Psoas muscle (tissue), 8 donors: ENCODE measurements around the gene ACOT13. TPM values are rescaled to one million over a fixed set of nuclear protein-coding genes. Genes with fewer than 3 reads are reported as not detected.
A peak's percentile ranks its signal among the peaks of the same experiment; 100 is the strongest.
"Not testable (repeated sequence)": the region's sequence is repeated elsewhere in the genome, so short reads cannot be mapped to it uniquely, and the experiment has no call there.

ENCODE experiments used
- ATAC-seq, 4 donors: fragments of 200-7000 bp; cut with Tn5 transposase; one replicate each; pipeline ENCODE4 v1.9.1; 2020; ENCODE audit warnings: moderate library complexity in 3 of 4, mild to moderate bottlenecking in 2 of 4
- DNase-seq, 2 donors: peaks; one replicate each; pipeline ENCODE4 v3.0.0-alpha.2; 2020
- H3K27ac ChIP-seq: fragments of 200-600 bp; one replicate; pipeline ENCODE4 v1.8.0; 2022
- H3K27me3 ChIP-seq, 3 donors: fragments of 200-600 bp in 1 of 3; one replicate each; pipeline versions ENCODE4 v1.6.1 to v1.8.0; 2013 to 2022; ENCODE audit warnings: low read length in 2 of 3, mild to moderate bottlenecking in 2 of 3, moderate library complexity in 1 of 3; ENCODE audit not compliant: insufficient read depth in 3 of 3
- H3K36me3 ChIP-seq, 2 donors: fragments of 200-600 bp in 1 of 2; one replicate each; pipeline versions ENCODE4 v1.6.1 to v1.8.0; 2013 to 2022; ENCODE audit warnings: low read depth in 1 of 2, mild to moderate bottlenecking in 1 of 2, moderate library complexity in 1 of 2; ENCODE audit not compliant: insufficient read depth in 1 of 2
- H3K4me1 ChIP-seq: fragments of 200-600 bp; one replicate; pipeline ENCODE4 v1.8.0; 2022
- H3K4me3 ChIP-seq: fragments of 200-600 bp; one replicate; pipeline ENCODE4 v1.8.0; 2022; ENCODE audit warnings: mild to moderate bottlenecking
- H3K9me3 ChIP-seq: fragments of 200-600 bp; one replicate; pipeline ENCODE4 v1.8.0; 2022
- WGBS, 3 donors: extraction: QIAGEN DNeasy Blood & Tissue Kit; methylation state at CpG; one replicate each; pipeline versions ENCODE4 v1.1.6 to v1.1.7; 2013; 5-methylcytosine and 5-hydroxymethylcytosine counted together
- intact Hi-C, 2 donors: fragments of 100-400 bp; cut with DNase I; formaldehyde crosslinking; loops; one replicate each; pipeline versions ENCODE4 v1.11.0 to v1.14.2; 2022
- polyA plus RNA-seq, 3 donors: library from polyadenylated mRNA; stranded (reverse); fragments of 200-250 nt; gene quantifications; one replicate each; pipeline ENCODE4 v1.2.3, GENCODE V29; 2013
- total RNA-seq, 4 donors: library from RNA; stranded (reverse); fragmentation: NEBNext Ultra II Directional in 2 of 4; extraction: Animal tissue kit (Norgen Biotek cat#: 25700) in 2 of 4; gene quantifications; one replicate each; pipeline versions ENCODE4 v1.2.1 to v1.2.4, GENCODE V29; 2021 to 2023
- TF ChIP-seq, protein P1 (sequence below): fragments of 200-600 bp; IDR thresholded peaks from one replicate; pipeline ENCODE4 v1.8.0; 2022; ENCODE audit warnings: antibody characterized with exemption
- donor health status: healthy with polysubstance abuse.
- donor health status: DM: no; HTN: no; CAD: no; lungs with moderate emphysema.
- donor health status: Bipolar disorder and iron deficiency.
- donor health status: healthy.
- donor health status: DM: yes; HTN: yes; CAD: no.
- donor health status: DM: no; HTN: no; CAD: no.
- donor health status: DM: no; HTN: no; CAD: no.
- donor health status: DM: yes; HTN: yes; CAD: no.

ACOT13 gene
- total and polyA plus RNA-seq, 7 donors, result 25.2 to 50.7 (median 37.4) TPM

GRCh38 chr6:24668997-24669361 lies 2.1 kb downstream of the ACOT13 start:
- DNase-seq (no peak), ATAC-seq (no peak)
- 91 to 97% (median 97%) methylated on average over 9 of the region's 9 CpGs for WGBS, 3 donors
- Histone ChIP-seq H3K27ac (no peak overlapping the region), H3K9me3 (no peaks in the 10 kb centered on the region), H3K4me1 (peaks cover 33% of the 10 kb centered on the region), H3K27me3 (no peaks in the 10 kb centered on the region), H3K4me3 (peak overlapping the region; percentile 94), H3K36me3 (peaks cover 0 to 9% of the 10 kb centered on the region in 2 donors)
- intact Hi-C loops, result loop anchor here (5.0 kb wide), 2 partner anchors 33 to 53 kb away; no protein-coding TSS in a partner anchor
- TF ChIP-seq, protein P1, sequence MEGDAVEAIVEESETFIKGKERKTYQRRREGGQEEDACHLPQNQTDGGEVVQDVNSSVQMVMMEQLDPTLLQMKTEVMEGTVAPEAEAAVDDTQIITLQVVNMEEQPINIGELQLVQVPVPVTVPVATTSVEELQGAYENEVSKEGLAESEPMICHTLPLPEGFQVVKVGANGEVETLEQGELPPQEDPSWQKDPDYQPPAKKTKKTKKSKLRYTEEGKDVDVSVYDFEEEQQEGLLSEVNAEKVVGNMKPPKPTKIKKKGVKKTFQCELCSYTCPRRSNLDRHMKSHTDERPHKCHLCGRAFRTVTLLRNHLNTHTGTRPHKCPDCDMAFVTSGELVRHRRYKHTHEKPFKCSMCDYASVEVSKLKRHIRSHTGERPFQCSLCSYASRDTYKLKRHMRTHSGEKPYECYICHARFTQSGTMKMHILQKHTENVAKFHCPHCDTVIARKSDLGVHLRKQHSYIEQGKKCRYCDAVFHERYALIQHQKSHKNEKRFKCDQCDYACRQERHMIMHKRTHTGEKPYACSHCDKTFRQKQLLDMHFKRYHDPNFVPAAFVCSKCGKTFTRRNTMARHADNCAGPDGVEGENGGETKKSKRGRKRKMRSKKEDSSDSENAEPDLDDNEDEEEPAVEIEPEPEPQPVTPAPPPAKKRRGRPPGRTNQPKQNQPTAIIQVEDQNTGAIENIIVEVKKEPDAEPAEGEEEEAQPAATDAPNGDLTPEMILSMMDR, result no peak

- intact Hi-C loops, DNase-seq, H3K9me3 ChIP-seq, H3K4me3 ChIP-seq, H3K36me3 ChIP-seq, H3K27me3 ChIP-seq, H3K27ac ChIP-seq, ATAC-seq: not testable (repeated sequence)
- peaks cover 18% of the 10 kb centered on the region for H3K4me1 ChIP-seq
These were observed 3.6 kb downstream of the ACOT13 start for GRCh38 chr6:24670492-24670891.

DNA sequence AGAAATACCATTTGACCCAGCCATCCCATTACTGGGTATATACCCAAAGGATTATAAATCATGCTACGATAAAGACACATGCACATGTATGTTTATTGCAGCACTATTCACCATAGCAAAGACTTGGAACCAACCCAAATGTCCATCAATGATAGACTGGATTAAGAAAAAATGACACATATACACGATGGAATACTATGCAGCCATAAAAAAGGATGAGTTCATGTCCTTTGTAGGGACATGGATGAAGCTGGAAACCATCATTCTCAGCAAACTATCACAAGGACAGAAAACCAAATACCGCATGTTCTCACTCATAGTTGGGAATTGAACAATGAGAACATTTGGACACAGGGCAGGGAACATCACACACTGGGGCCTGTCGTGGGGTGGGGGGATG lies 4.2 kb downstream of the ACOT13 start:
- peaks cover 13% of the 10 kb centered on the region for H3K4me1 ChIP-seq
- H3K36me3 ChIP-seq, H3K9me3 ChIP-seq, ATAC-seq, DNase-seq, H3K27me3 ChIP-seq, H3K4me3 ChIP-seq, intact Hi-C loops, H3K27ac ChIP-seq: not testable (repeated sequence)
- WGBS, 3 donors, result 92 to 94% (median 93%) methylated on average over 4 of the region's 4 CpGs

- no peak for DNase-seq
- Histone ChIP-seq H3K4me1 (peaks cover 10% of the 10 kb centered on the region), H3K4me3 (no peak overlapping the region), H3K27ac (no peak overlapping the region), H3K36me3 (no peaks in the 10 kb centered on the region), H3K27me3 (no peaks in the 10 kb centered on the region), H3K9me3 (no peaks in the 10 kb centered on the region)
- intact Hi-C loops, result no loop called here
- WGBS, 3 donors, result 59 to 83% (median 63%) methylated on average over 6 of the region's 6 CpGs
- TF ChIP-seq, protein P1, result no peak
- ATAC-seq, result no peak
These were observed 5.8 kb downstream of the ACOT13 start for GRCh38 chr6:24672620-24673182.

GRCh38 chr6:24673625-24674024 lies 6.7 kb downstream of the ACOT13 start:
- TF ChIP-seq, protein P1, result no peak

DNA sequence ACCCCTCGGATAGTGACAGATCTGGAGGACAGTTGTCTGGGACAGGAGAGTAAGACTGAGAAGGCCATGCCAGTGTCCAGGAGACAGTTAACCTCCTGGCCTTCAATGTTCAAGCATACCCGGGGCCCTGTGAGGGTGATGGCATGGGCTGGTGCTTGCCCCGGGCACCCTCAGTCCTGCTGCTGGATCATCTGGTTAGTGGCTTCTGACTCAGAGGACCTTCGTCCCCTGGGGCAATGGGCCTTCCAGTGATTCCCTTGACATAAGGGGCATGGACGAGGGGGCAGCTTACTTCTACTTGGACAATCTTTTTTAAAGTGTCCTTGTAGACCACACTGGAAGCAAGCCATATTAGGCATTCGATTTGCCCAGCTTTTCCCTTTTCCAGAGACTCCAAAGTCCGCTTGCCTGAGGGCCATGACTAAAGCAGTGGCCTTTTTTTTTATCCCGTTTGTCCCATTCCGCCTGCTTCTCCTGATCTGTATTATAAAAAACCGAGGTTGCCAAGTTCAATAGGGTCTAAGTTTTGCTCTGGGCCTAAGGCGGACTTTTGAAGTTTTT lies 12.0 kb downstream of the ACOT13 start:
- intact Hi-C loops, ATAC-seq, H3K9me3 ChIP-seq, H3K27me3 ChIP-seq, DNase-seq, H3K4me1 ChIP-seq, H3K27ac ChIP-seq, H3K4me3 ChIP-seq, H3K36me3 ChIP-seq: not testable (repeated sequence)
- 92 to 94% (median 93%) methylated on average over 10 to 11 of the region's 11 CpGs for WGBS, 3 donors

More at GRCh38 chr6:24673625-24674024, 6.7 kb downstream of the ACOT13 start:
- Histone ChIP-seq H3K27ac (no peak overlapping the region), H3K4me1 (peaks cover under 1% of the 10 kb centered on the region), H3K4me3 (no peak overlapping the region), H3K27me3 (no peaks in the 10 kb centered on the region), H3K36me3 (no peaks in the 10 kb centered on the region), H3K9me3 (no peaks in the 10 kb centered on the region)
- 52 to 61% (median 57%) methylated on average over 2 of the region's 2 CpGs for WGBS, 3 donors
- no peak for DNase-seq
- no peak for ATAC-seq
- intact Hi-C loops, result no loop called here
